ENCODE results near the gene HEXA.
A peak's percentile ranks its signal among the peaks of the same experiment; 100 is the strongest.

Gene HEXA

GRCh38 chr15:72375846-72376581 lies at the start of gene HEXA:
TSS of gene HEXA (minus strand) at chr15:72376014. CDS start at chr15:72375972, 42 bp downstream.
- no peak for TF ChIP-seq TSHZ2 (CRISPR knock-in tag; IDR thresholded peaks at IDR 0.05)
- TF ChIP-seq TCF4 (CRISPR knock-in tag; IDR thresholded peaks at IDR 0.05; ENCODE audit: borderline replicate concordance): no peak
- TF ChIP-seq ZFP30 (CRISPR knock-in tag; IDR thresholded peaks at IDR 0.05): no peak; the same call in 1 of the 2 replicates
- 0 out of 2 replicates have a peak, but pooled peaks have one; percentile 7 for TF ChIP-seq ZNF8 (CRISPR knock-in tag; IDR thresholded peaks at IDR 0.05)
- TF ChIP-seq GLIS3 (CRISPR knock-in tag; IDR thresholded peaks at IDR 0.05): no peak
- TF ChIP-seq RARB (CRISPR knock-in tag; IDR thresholded peaks at IDR 0.05): no peak; the same call in 1 of the 2 replicates
- 0 out of 2 replicates have a peak, but pooled peaks have one; percentile 45 for TF ChIP-seq ARNTL (CRISPR knock-in tag; IDR thresholded peaks at IDR 0.05; ENCODE audit: borderline replicate concordance, low read depth)
- TF ChIP-seq ZNF70 (CRISPR knock-in tag; IDR thresholded peaks at IDR 0.05): peak; percentile 51
- TF ChIP-seq, protein P1, sequence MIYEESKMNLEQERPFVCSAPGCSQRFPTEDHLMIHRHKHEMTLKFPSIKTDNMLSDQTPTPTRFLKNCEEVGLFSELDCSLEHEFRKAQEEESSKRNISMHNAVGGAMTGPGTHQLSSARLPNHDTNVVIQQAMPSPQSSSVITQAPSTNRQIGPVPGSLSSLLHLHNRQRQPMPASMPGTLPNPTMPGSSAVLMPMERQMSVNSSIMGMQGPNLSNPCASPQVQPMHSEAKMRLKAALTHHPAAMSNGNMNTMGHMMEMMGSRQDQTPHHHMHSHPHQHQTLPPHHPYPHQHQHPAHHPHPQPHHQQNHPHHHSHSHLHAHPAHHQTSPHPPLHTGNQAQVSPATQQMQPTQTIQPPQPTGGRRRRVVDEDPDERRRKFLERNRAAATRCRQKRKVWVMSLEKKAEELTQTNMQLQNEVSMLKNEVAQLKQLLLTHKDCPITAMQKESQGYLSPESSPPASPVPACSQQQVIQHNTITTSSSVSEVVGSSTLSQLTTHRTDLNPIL (CRISPR knock-in tag; IDR thresholded peaks at IDR 0.05; ENCODE audit: low read depth): no peak
- TF ChIP-seq ZC3H10 (CRISPR knock-in tag; IDR thresholded peaks at IDR 0.05): no peak
- TF ChIP-seq CSDC2 (CRISPR knock-in tag; IDR thresholded peaks at IDR 0.05): peak; percentile 91
- TF ChIP-seq OSR1 (CRISPR knock-in tag; IDR thresholded peaks at IDR 0.05): 0 out of 2 replicates have a peak, but pooled peaks have one; percentile 28
- no peak; the same call in 1 of the 2 replicates for TF ChIP-seq POU6F1 (CRISPR knock-in tag; IDR thresholded peaks at IDR 0.05; ENCODE audit: borderline replicate concordance, low read depth)
- TF ChIP-seq, protein P2, sequence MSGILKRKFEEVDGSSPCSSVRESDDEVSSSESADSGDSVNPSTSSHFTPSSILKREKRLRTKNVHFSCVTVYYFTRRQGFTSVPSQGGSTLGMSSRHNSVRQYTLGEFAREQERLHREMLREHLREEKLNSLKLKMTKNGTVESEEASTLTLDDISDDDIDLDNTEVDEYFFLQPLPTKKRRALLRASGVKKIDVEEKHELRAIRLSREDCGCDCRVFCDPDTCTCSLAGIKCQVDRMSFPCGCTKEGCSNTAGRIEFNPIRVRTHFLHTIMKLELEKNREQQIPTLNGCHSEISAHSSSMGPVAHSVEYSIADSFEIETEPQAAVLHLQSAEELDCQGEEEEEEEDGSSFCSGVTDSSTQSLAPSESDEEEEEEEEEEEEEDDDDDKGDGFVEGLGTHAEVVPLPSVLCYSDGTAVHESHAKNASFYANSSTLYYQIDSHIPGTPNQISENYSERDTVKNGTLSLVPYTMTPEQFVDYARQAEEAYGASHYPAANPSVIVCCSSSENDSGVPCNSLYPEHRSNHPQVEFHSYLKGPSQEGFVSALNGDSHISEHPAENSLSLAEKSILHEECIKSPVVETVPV (CRISPR knock-in tag; IDR thresholded peaks at IDR 0.05): no peak
- no peak for TF ChIP-seq TOX (CRISPR knock-in tag; IDR thresholded peaks at IDR 0.05; ENCODE audit: borderline replicate concordance)
- no peak for TF ChIP-seq SNAI2 (CRISPR knock-in tag; IDR thresholded peaks at IDR 0.05)
- no peak for TF ChIP-seq ESRRG (CRISPR knock-in tag; IDR thresholded peaks at IDR 0.05)
- no peak for TF ChIP-seq ISL1 (CRISPR knock-in tag; IDR thresholded peaks at IDR 0.05)
- no peak for TF ChIP-seq PPARA (CRISPR knock-in tag; IDR thresholded peaks at IDR 0.05; ENCODE audit: borderline replicate concordance)
- no peak for TF ChIP-seq ZNF565 (CRISPR knock-in tag; conservative IDR thresholded peaks at IDR 0.05; ENCODE audit: low read depth)
- TF ChIP-seq PATZ1 (CRISPR knock-in tag; IDR thresholded peaks at IDR 0.05; ENCODE audit: borderline replicate concordance): no peak
- TF ChIP-seq BACH2 (CRISPR knock-in tag; IDR thresholded peaks at IDR 0.05; ENCODE audit: borderline replicate concordance): no peak
- TF ChIP-seq ZFP3 (CRISPR knock-in tag; IDR thresholded peaks at IDR 0.05): peak; percentile 75; the same call in 1 of the 2 replicates
- ATAC-seq: peak; percentile 92

GRCh38 chr15:72423256-72423655 lies 47.4 kb upstream of the HEXA start:
- no peak for ATAC-seq
- TF ChIP-seq ZC3H10 (CRISPR knock-in tag; IDR thresholded peaks at IDR 0.05): no peak
- no peak for TF ChIP-seq ZNF70 (CRISPR knock-in tag; IDR thresholded peaks at IDR 0.05)
- TF ChIP-seq PATZ1 (CRISPR knock-in tag; IDR thresholded peaks at IDR 0.05; ENCODE audit: borderline replicate concordance): no peak
- no peak for TF ChIP-seq ARNTL (CRISPR knock-in tag; IDR thresholded peaks at IDR 0.05; ENCODE audit: borderline replicate concordance, low read depth)
- TF ChIP-seq ZNF565 (CRISPR knock-in tag; conservative IDR thresholded peaks at IDR 0.05; ENCODE audit: low read depth): no peak
- no peak for TF ChIP-seq SNAI2 (CRISPR knock-in tag; IDR thresholded peaks at IDR 0.05)
- TF ChIP-seq, protein P2 (CRISPR knock-in tag; IDR thresholded peaks at IDR 0.05): no peak
